ENCODE measurements around the gene RALGPS1.

The RALGPS1 gene

GRCh38 chr9:127078336-127078735 lies 163.8 kb downstream of the RALGPS1 start (continued):
- TF ChIP-seq REST (tag by site-specific recombination; IDR thresholded peaks at IDR 0.05) (no peak), KLF10 (tag by site-specific recombination; IDR thresholded peaks at IDR 0.05) (no peak), ZNF416 (tag by site-specific recombination; IDR thresholded peaks at IDR 0.05) (no peak)

- Histone ChIP-seq H3K9me3 (ENCODE audit: control insufficient read depth, insufficient read depth, low read depth, low read length) (no peaks in the 10 kb centered on the region), H3K27ac (ENCODE audit: extremely low read depth, low read depth, low read length) (no peak overlapping the region), H3K4me1 (ENCODE audit: control insufficient read depth, insufficient read depth, low read length) (no peaks in the 10 kb centered on the region), H3K4me3 (ENCODE audit: low read depth, low read length) (no peak overlapping the region), H3K36me3 (ENCODE audit: control insufficient read depth in 2 of 2, insufficient read depth in 1 of 2, low read length in 2 of 2) (no peaks in the 10 kb centered on the region)
- TF ChIP-seq BCL11B (tag by site-specific recombination; IDR thresholded peaks at IDR 0.05; ENCODE audit: low read depth) (no peak), ZNF621 (tag by site-specific recombination; IDR thresholded peaks at IDR 0.05) (no peak), ZNF529 (tag by site-specific recombination; IDR thresholded peaks at IDR 0.05; ENCODE audit: insufficient replicate concordance) (no peak), ZNF555 (tag by site-specific recombination; conservative IDR thresholded peaks at IDR 0.05) (no peak), WT1 (tag by site-specific recombination; IDR thresholded peaks at IDR 0.05) (no peak), ZEB2 (tag by site-specific recombination; IDR thresholded peaks at IDR 0.05) (no peak), SETDB1 (IDR thresholded peaks at IDR 0.05; ENCODE audit: insufficient read length, low read length) (no peak), PBX3 (CRISPR knock-in tag; IDR thresholded peaks at IDR 0.05) (no peak), SCRT1 (tag by site-specific recombination; IDR thresholded peaks at IDR 0.05; ENCODE audit: borderline replicate concordance) (no peak), ZBTB49 (tag by site-specific recombination; IDR thresholded peaks at IDR 0.05; ENCODE audit: low read depth) (no peak), SP2 (tag by site-specific recombination; IDR thresholded peaks at IDR 0.05) (no peak), PRDM1 (tag by site-specific recombination; IDR thresholded peaks at IDR 0.05) (no peak), ZNF768 (tag by site-specific recombination; IDR thresholded peaks at IDR 0.05) (no peak), GFI1B (tag by site-specific recombination; IDR thresholded peaks at IDR 0.05) (no peak), ZFHX2 (tag by site-specific recombination; conservative IDR thresholded peaks at IDR 0.05) (no peak), REST (tag by site-specific recombination; IDR thresholded peaks at IDR 0.05) (no peak), ZNF23 (tag by site-specific recombination; IDR thresholded peaks at IDR 0.05; ENCODE audit: borderline replicate concordance) (no peak), ZNF473 (tag by site-specific recombination; IDR thresholded peaks at IDR 0.05) (no peak), ZNF341 (tag by site-specific recombination; IDR thresholded peaks at IDR 0.05; ENCODE audit: low read depth) (no peak)
- POLR2A ChIA-PET: no interaction called here
- CTCF ChIA-PET: interaction anchor here (0.6 to 1.6 kb wide), 3 partner anchors 91 to 139 kb away, joined by 3 to 5 read pairs (median 4); no protein-coding TSS in a partner anchor
Measured at GRCh38 chr9:127078988-127079387, 164.4 kb downstream of the RALGPS1 start.
